ENCODE results near the gene C1orf50. TPM values are rescaled to one million over a fixed set of nuclear protein-coding genes. Genes with fewer than 3 reads are reported as not detected.

The C1orf50 gene
- total and polyA plus RNA-seq, 2 of the 4 experiments (the other 2 are of a cell fraction): 2.0 to 6.0 TPM

GRCh38 chr1:42824481-42825035, 57.5 kb downstream of the C1orf50 start:
- in situ Hi-C loops (cut with MboI; ENCODE audit: low sequenced_read_pairs): no loop called here
- Histone ChIP-seq H2AFZ (replicated peaks; ENCODE audit: low read length, poor library complexity) (no peak overlapping the region), H3K36me3 (ENCODE audit: control insufficient read depth, insufficient read depth, low read length) (no peaks in the 10 kb centered on the region), H3K4me1 (ENCODE audit: control insufficient read depth, insufficient read depth, low read length) (no peaks in the 10 kb centered on the region), H3K9ac (ENCODE audit: low read depth, low read length) (no peak overlapping the region), H3K18ac (ENCODE audit: low read depth, low read length) (no peak overlapping the region), H2BK5ac (ENCODE audit: low read depth, low read length, poor library complexity, severe bottlenecking) (no peak overlapping the region), H2BK20ac (ENCODE audit: low read depth, low read length) (no peak overlapping the region), H3K4me3 (ENCODE audit: insufficient read depth, low read depth, low read length) (no peak overlapping the region), H3K27me3 (ENCODE audit: control insufficient read depth, insufficient read depth, low read length) (no peaks in the 10 kb centered on the region), H3K4me2 (ENCODE audit: low read depth, low read length) (no peak overlapping the region), H4K5ac (ENCODE audit: low read depth, low read length) (no peak overlapping the region), H2AK5ac (ENCODE audit: low read depth, low read length) (no peak overlapping the region), H3K23ac (ENCODE audit: low read depth, low read length) (no peak overlapping the region), H3K4ac (ENCODE audit: low read depth, low read length) (no peak overlapping the region), H4K8ac (ENCODE audit: low read depth in 2 of 2, low read length in 2 of 2) (no peak overlapping the region), H3K14ac (replicated peaks; ENCODE audit: low read depth, low read length) (no peak overlapping the region), H3K9me3 (ENCODE audit: control insufficient read depth, insufficient read depth, low read length) (no peaks in the 10 kb centered on the region), H2BK15ac (ENCODE audit: low read depth, low read length) (no peak overlapping the region), H3K56ac (ENCODE audit: extremely low read depth, insufficient read depth, low read length) (no peak overlapping the region), H2AK9ac (replicated peaks; ENCODE audit: low read depth, low read length, poor library complexity) (no peak overlapping the region), H2BK120ac (ENCODE audit: low read depth, low read length) (no peak overlapping the region), H4K20me1 (ENCODE audit: insufficient read depth, low read length) (no peaks in the 10 kb centered on the region), H4K91ac (ENCODE audit: insufficient read depth, low read depth, low read length) (no peak overlapping the region), H3K9me1 (ENCODE audit: insufficient read depth, low read length) (no peaks in the 10 kb centered on the region; the same call in 1 of the 2 replicates), H3K79me1 (ENCODE audit: low read depth in 1 of 2, low read length in 2 of 2) (peaks cover 8 to 14% of the 10 kb centered on the region in 2 experiments), H3K27ac (ENCODE audit: insufficient read depth, low read length) (no peak overlapping the region)
- CTCF ChIA-PET: no interaction called here
- 83% methylated on average over 2 of the region's 4 CpGs; no CpG with 5 or more reads in 1 of the 2 experiments for WGBS, 2 experiments (ENCODE audit: extremely low coverage in 2 of 2, insufficient read length in 1 of 2)
- BruUV-seq (replicated peaks): no TSS peak
- POLR2A ChIA-PET (ENCODE audit: unreplicated experiment): no interaction called here
- intact Hi-C loops (cut with micrococcal nuclease): no loop called here
- dilution Hi-C loops (cut with HindIII; ENCODE audit: low sequenced_read_pairs, unreplicated experiment): no loop called here
- no peak for ATAC-seq (ENCODE audit: low read depth)
- no peak for DNase-seq
- TF ChIP-seq FOS (IDR thresholded peaks at IDR 0.05; ENCODE audit: low read depth, low read length) (no peak), CEBPB (IDR thresholded peaks at IDR 0.05; ENCODE audit: low read depth, low read length) (no peak), CHD1 (IDR thresholded peaks at IDR 0.05; ENCODE audit: low read depth, low read length) (no peak), BHLHE40 (IDR thresholded peaks at IDR 0.05; ENCODE audit: low read depth, low read length) (no peak), POLR2A (IDR thresholded peaks at IDR 0.05; ENCODE audit: low read depth, low read length) (no peak), RFX5 (IDR thresholded peaks at IDR 0.05; ENCODE audit: low read depth, low read length) (no peak), NFE2L2 (IDR thresholded peaks at IDR 0.05; ENCODE audit: low read depth, low read length) (no peak), SMC3 (IDR thresholded peaks at IDR 0.05; ENCODE audit: low read depth, low read length) (no peak), CTCF (conservative IDR thresholded peaks at IDR 0.05; ENCODE audit: low read depth, low read length) (no peak), MAZ (IDR thresholded peaks at IDR 0.05; ENCODE audit: borderline replicate concordance, low read depth, low read length) (no peak), MXI1 (IDR thresholded peaks at IDR 0.05; ENCODE audit: borderline replicate concordance, low read depth, low read length) (no peak), ELK1 (IDR thresholded peaks at IDR 0.05; ENCODE audit: borderline replicate concordance, low read depth, low read length) (no peak), RCOR1 (IDR thresholded peaks at IDR 0.05; ENCODE audit: insufficient replicate concordance, low read length) (no peak), RAD21 (IDR thresholded peaks at IDR 0.05; ENCODE audit: low read length) (no peak), MAFK (IDR thresholded peaks at IDR 0.05; ENCODE audit: low read depth, low read length) (no peak)
- TF ChIP-seq, protein P1, sequence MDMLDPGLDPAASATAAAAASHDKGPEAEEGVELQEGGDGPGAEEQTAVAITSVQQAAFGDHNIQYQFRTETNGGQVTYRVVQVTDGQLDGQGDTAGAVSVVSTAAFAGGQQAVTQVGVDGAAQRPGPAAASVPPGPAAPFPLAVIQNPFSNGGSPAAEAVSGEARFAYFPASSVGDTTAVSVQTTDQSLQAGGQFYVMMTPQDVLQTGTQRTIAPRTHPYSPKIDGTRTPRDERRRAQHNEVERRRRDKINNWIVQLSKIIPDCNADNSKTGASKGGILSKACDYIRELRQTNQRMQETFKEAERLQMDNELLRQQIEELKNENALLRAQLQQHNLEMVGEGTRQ (IDR thresholded peaks at IDR 0.05; ENCODE audit: low read depth, low read length): no peak
